Nephron (organoid): ENCODE results near the gene SYNPO2L.
A peak's percentile ranks its signal among the peaks of the same experiment; 100 is the strongest.

Experiments
- H3K27ac Mint-ChIP-seq, 3 experiments: 2 replicates each; pipeline ENCODE4 v1.8.0; 2020; ENCODE audit warnings: mixed read lengths in 3 of 3, mild to moderate bottlenecking in 2 of 3, moderate library complexity in 1 of 3
- H3K27me3 Mint-ChIP-seq: 2 replicates; pipeline ENCODE4 v1.8.0; 2021; ENCODE audit warnings: low read depth, mild to moderate bottlenecking, moderate library complexity, mixed read lengths
- H3K36me3 Mint-ChIP-seq: 2 replicates; pipeline ENCODE4 v1.8.0; 2020; ENCODE audit warnings: low read depth, mixed read lengths
- H3K4me1 Mint-ChIP-seq: 2 replicates; pipeline ENCODE4 v1.8.0; 2020; ENCODE audit warnings: mixed read lengths
- H3K4me3 Mint-ChIP-seq, 3 experiments: 2 replicates each; pipeline ENCODE4 v1.8.0; 2020; ENCODE audit warnings: mild to moderate bottlenecking in 3 of 3, mixed read lengths in 3 of 3, moderate library complexity in 2 of 3
- H3K9me3 Mint-ChIP-seq: 2 replicates; pipeline ENCODE4 v1.8.0; 2020; ENCODE audit warnings: mixed read lengths
- CTCF ChIP-seq, 3 experiments: fragments of 200-600 bp; sonication (generic); IDR thresholded peaks; one replicate each; pipeline ENCODE4 v1.5.0; 2021; ENCODE audit warnings: antibody characterized with exemption in 3 of 3; ENCODE audit not compliant: unreplicated experiment in 3 of 3

The SYNPO2L gene

GRCh38 chr10:73645251-73645650, 10.6 kb downstream of the SYNPO2L start:
- Mint-ChIP-seq H3K36me3 (no peaks in the 10 kb centered on the region), H3K27me3 (no peaks in the 10 kb centered on the region), H3K4me1 (peaks cover 47% of the 10 kb centered on the region), H3K27ac (peak overlapping the region in 1 of 3 experiments; percentile 39), H3K4me3 (peak overlapping the region in 1 of 3 experiments; percentile 2), H3K9me3 (no peaks in the 10 kb centered on the region)
- no peak for TF ChIP-seq CTCF (IDR thresholded peaks at IDR 0.05; ENCODE audit: unreplicated experiment in 3 of 3)

GRCh38 chr10:73644767-73645166, 11.1 kb downstream of the SYNPO2L start:
- Mint-ChIP-seq H3K4me1 (peaks cover 47% of the 10 kb centered on the region), H3K27ac (peak overlapping the region; percentile 13 to 65 (median 39)), H3K9me3 (no peaks in the 10 kb centered on the region), H3K27me3 (no peaks in the 10 kb centered on the region), H3K36me3 (no peaks in the 10 kb centered on the region), H3K4me3 (peak overlapping the region in 2 of 3 experiments; percentile 26 to 43)
- no peak for TF ChIP-seq CTCF (IDR thresholded peaks at IDR 0.05; ENCODE audit: unreplicated experiment in 3 of 3)

- Mint-ChIP-seq H3K4me1 (peaks cover 42% of the 10 kb centered on the region), H3K9me3 (no peaks in the 10 kb centered on the region), H3K27ac (peak overlapping the region; percentile 13 to 65 (median 17)), H3K27me3 (peaks cover 3% of the 10 kb centered on the region), H3K36me3 (no peaks in the 10 kb centered on the region), H3K4me3 (peak overlapping the region; percentile 2 to 49 (median 36))
- peak; percentile 83 to 92 (median 86) for TF ChIP-seq CTCF (IDR thresholded peaks at IDR 0.05; ENCODE audit: unreplicated experiment in 3 of 3)
Measured at GRCh38 chr10:73644015-73644743, 11.7 kb downstream of the SYNPO2L start.

GRCh38 chr10:73643362-73643761, 12.5 kb downstream of the SYNPO2L start:
- Mint-ChIP-seq H3K36me3 (no peaks in the 10 kb centered on the region), H3K27me3 (peaks cover 4% of the 10 kb centered on the region), H3K9me3 (no peaks in the 10 kb centered on the region), H3K4me1 (peaks cover 37% of the 10 kb centered on the region), H3K4me3 (no peak overlapping the region), H3K27ac (no peak overlapping the region)
- no peak for TF ChIP-seq CTCF (IDR thresholded peaks at IDR 0.05; ENCODE audit: unreplicated experiment in 3 of 3)

- peak within 1 kb of the TSS; percentile 36 to 59 (median 53) for H3K4me3 Mint-ChIP-seq
- peak within 1 kb of the TSS; percentile 25 to 74 (median 70) for H3K27ac Mint-ChIP-seq
- H3K9me3 Mint-ChIP-seq: no peaks in the 10 kb centered on the region
- no peaks in the 10 kb centered on the region for H3K36me3 Mint-ChIP-seq
- no peak for TF ChIP-seq CTCF (IDR thresholded peaks at IDR 0.05; ENCODE audit: unreplicated experiment in 3 of 3)
- H3K27me3 Mint-ChIP-seq: peaks cover 8% of the 10 kb centered on the region
- H3K4me1 Mint-ChIP-seq: peaks cover 31% of the 10 kb centered on the region
Measured at GRCh38 chr10:73641328-73642060, 14.3 kb downstream of the SYNPO2L start, which contains the start of gene MYOZ1. TSS of gene MYOZ1 (minus strand) at chr10:73641474. CDS start at chr10:73640017, 1,457 bp downstream.
